ENCODE results near the gene MYOC. TPM values are rescaled to one million over a fixed set of nuclear protein-coding genes. Genes with fewer than 3 reads are reported as not detected.

Gene MYOC
- total RNA-seq, 1 experiment from 2014 or later = not detected

DNA sequence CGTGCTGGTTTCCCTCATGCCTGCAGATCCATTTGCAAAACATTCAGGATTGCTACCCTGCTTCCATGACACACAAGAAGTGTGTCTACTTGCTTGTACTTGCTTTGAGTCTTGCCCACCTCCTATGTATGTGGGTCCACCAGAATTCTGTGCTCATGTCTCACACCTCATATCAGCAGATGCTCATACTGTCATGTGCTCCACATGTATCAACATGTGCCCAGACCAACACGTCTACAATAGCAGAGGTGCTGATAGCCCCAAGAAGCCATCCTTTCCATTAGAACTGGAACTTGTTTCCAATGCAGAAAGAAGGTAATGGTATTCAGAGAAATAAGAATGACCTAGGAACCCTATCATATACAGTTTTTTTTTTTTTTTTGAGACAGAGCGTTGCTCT is 27.9 kb upstream of the MYOC start:
- H2BK5ac ChIP-seq (ENCODE audit: insufficient read length, low read length) = no peak overlapping the region
- no peak overlapping the region for H3K27ac Mint-ChIP-seq
- no peaks in the 10 kb centered on the region for H3K9me3 Mint-ChIP-seq
- no peak overlapping the region for H3K27ac ChIP-seq (ENCODE audit: insufficient read length, low read depth, low read length)
- H4K91ac ChIP-seq (ENCODE audit: insufficient read length, low read depth, low read length) = no peak overlapping the region
- H2BK15ac ChIP-seq (ENCODE audit: low read depth, low read length) = no peak overlapping the region
- no peaks in the 10 kb centered on the region for H3K23me2 ChIP-seq (ENCODE audit: insufficient read length, low read depth, low read length, poor library complexity, severe bottlenecking)
- no peaks in the 10 kb centered on the region for H4K20me1 ChIP-seq (ENCODE audit: control insufficient read depth, insufficient read depth, insufficient read length)
- H2BK12ac ChIP-seq (ENCODE audit: insufficient read length, low read depth, low read length) = no peak overlapping the region
- H2AK5ac ChIP-seq (ENCODE audit: insufficient read length, low read length) = no peak overlapping the region
- no peaks in the 10 kb centered on the region for H3K79me2 ChIP-seq (ENCODE audit: insufficient read depth, low read length)
- TF ChIP-seq, protein P1, sequence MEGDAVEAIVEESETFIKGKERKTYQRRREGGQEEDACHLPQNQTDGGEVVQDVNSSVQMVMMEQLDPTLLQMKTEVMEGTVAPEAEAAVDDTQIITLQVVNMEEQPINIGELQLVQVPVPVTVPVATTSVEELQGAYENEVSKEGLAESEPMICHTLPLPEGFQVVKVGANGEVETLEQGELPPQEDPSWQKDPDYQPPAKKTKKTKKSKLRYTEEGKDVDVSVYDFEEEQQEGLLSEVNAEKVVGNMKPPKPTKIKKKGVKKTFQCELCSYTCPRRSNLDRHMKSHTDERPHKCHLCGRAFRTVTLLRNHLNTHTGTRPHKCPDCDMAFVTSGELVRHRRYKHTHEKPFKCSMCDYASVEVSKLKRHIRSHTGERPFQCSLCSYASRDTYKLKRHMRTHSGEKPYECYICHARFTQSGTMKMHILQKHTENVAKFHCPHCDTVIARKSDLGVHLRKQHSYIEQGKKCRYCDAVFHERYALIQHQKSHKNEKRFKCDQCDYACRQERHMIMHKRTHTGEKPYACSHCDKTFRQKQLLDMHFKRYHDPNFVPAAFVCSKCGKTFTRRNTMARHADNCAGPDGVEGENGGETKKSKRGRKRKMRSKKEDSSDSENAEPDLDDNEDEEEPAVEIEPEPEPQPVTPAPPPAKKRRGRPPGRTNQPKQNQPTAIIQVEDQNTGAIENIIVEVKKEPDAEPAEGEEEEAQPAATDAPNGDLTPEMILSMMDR (conservative IDR thresholded peaks at IDR 0.05) = no peak
- H3K18ac ChIP-seq (ENCODE audit: insufficient read length, low read depth, low read length) = no peak overlapping the region
- H3K56ac ChIP-seq (ENCODE audit: insufficient read length, low read depth, low read length) = no peak overlapping the region
- H3K14ac ChIP-seq (ENCODE audit: insufficient read depth, low read length) = no peak overlapping the region
- no peak overlapping the region for H3T11ph ChIP-seq (ENCODE audit: low read length)
- no peaks in the 10 kb centered on the region for H3K79me1 ChIP-seq (ENCODE audit: insufficient read depth, low read depth, low read length, poor library complexity, severe bottlenecking)
- no peak overlapping the region for H4K8ac ChIP-seq (replicated peaks; ENCODE audit: insufficient read length, low read depth, low read length)
- H3K27me3 ChIP-seq (ENCODE audit: insufficient read depth, low read length) = no peaks in the 10 kb centered on the region
- H3K9me3 ChIP-seq (ENCODE audit: control insufficient read depth, low read depth, low read length) = no peaks in the 10 kb centered on the region
- no CpG with 5 or more reads among the region's 3 CpGs for whole genome bisulfite sequencing (ENCODE audit: extremely low coverage, insufficient read length, low lambda C conversion rate)
- H2BK20ac ChIP-seq (ENCODE audit: low read depth, low read length, poor library complexity, severe bottlenecking) = no peak overlapping the region
- no peak overlapping the region for H3K4me2 ChIP-seq (ENCODE audit: insufficient read depth, insufficient read length, low read length)
- H3K23ac ChIP-seq (ENCODE audit: insufficient read length, low read depth, low read length) = no peak overlapping the region
- H3K27me3 Mint-ChIP-seq (ENCODE audit: low read depth) = no peaks in the 10 kb centered on the region
- no peak overlapping the region for H3K4me3 Mint-ChIP-seq
- no peak overlapping the region for H2AFZ ChIP-seq (ENCODE audit: low read length)
- DNase-seq = no peak
- H3K4me1 ChIP-seq (ENCODE audit: insufficient read depth, low read length) = no peaks in the 10 kb centered on the region
- H3K36me3 Mint-ChIP-seq (ENCODE audit: insufficient read depth in 1 of 3, low read depth in 3 of 3) = no peaks in the 10 kb centered on the region
- no peaks in the 10 kb centered on the region for H3K4me1 Mint-ChIP-seq
- H3K4ac ChIP-seq (ENCODE audit: low read depth, low read length) = no peak overlapping the region
- H2BK120ac ChIP-seq (ENCODE audit: low read depth, low read length, poor library complexity, severe bottlenecking) = no peak overlapping the region
- no peak overlapping the region for H4K5ac ChIP-seq (ENCODE audit: insufficient read length, low read depth, low read length)
- no peak overlapping the region for H3K9ac ChIP-seq (ENCODE audit: extremely low read depth, insufficient read length, low read length)
